ENCODE data around the gene AK9.

GRCh38 chr6:109631403-109631802 lies 59.6 kb downstream of the AK9 start:
- TF ChIP-seq CTCF (IDR thresholded peaks at IDR 0.05; ENCODE audit: poor library complexity) (no peak), EZH2 (IDR thresholded peaks at IDR 0.05; ENCODE audit: borderline replicate concordance) (no peak), EZH2phosphoT487 (IDR thresholded peaks at IDR 0.05; ENCODE audit: low read depth, severe bottlenecking, unreplicated experiment) (no peak)

All from hepatocyte (in vitro differentiated cells).